HL-60 (cell line): Measurements from ENCODE around the gene CTNNA3.
A peak's percentile ranks its signal among the peaks of the same experiment; 100 is the strongest.

Source experiments
- CTCF ChIP-seq: IDR thresholded peaks from one replicate; pipeline ENCODE4 v1.5.1; 2011; ENCODE audit warnings: low read length, control low read depth, inconsistent platforms; ENCODE audit not compliant: insufficient read depth
- GABPA ChIP-seq: IDR thresholded peaks from 2 replicates; pipeline ENCODE4 v1.6.1; 2012; ENCODE audit warnings: low read depth
- POLR2AphosphoS5 ChIP-seq: IDR thresholded peaks from 2 replicates; pipeline ENCODE4 v1.6.1; 2012; ENCODE audit warnings: low read depth
- REST ChIP-seq: IDR thresholded peaks from 2 replicates; pipeline ENCODE4 v1.6.1; 2012; ENCODE audit warnings: low read depth; ENCODE audit not compliant: insufficient replicate concordance

GRCh38 chr10:66931340-66931948 lies 764.6 kb downstream of the CTNNA3 start:
- TF ChIP-seq CTCF (peak; percentile 62), POLR2AphosphoS5 (no peak), REST (no peak), GABPA (no peak)
